ENCODE data around the gene CREB5.

Gene CREB5

DNA sequence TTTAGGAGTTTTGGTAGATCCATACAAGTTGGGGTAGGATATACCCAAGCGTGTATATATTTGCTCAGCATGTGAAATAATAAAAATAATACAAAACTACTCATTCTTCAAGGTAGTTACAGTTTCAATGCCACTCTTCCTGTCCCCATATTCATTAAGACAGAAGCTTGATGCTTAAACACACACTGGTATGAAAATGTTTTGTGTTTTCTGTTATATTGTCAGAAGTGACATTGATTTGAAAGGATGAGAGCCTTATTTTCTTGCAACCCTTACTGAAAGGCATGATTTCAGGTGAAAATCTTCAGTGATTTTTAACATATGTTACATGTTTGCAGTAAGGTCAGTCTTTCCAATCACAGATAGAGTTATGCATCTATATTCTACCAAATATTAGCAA, 312.2 kb downstream of the CREB5 start:
- DNase-seq = no peak

DNA sequence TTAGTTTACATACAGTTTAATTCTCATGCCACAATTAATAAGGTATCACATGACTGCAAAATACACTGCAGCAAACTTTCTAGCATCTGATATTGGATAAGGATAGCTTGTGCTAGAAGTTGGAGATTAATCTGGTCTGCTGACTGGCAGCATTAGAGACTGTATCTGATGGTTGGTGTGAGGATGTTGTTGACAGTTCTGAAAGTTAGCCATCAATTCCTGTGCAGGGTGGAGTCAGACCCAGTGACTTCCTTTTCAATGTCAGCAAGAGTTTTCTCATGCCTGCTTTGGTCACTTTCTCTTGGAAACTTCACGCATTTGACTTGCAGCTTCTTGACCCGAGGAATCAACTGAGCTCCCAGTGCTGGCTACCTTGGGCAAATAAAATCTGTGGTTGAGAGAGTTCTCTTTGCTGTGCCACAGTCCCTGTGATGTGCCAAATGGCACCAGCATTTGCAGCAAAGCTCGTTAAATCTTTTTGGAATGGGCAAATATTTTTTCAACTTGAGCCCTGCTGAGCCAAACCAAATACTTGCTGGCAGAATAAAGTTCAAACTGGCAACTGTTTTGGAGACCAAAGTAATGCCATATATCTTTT, 312.8 kb downstream of the CREB5 start:
- DNase-seq = no peak

GRCh38 chr7:28725911-28726310, 313.6 kb downstream of the CREB5 start:
- DNase-seq = no peak

- no peak for DNase-seq
Observed at GRCh38 chr7:28726555-28726954, 314.2 kb downstream of the CREB5 start.

GRCh38 chr7:28729281-28729680, 317.0 kb downstream of the CREB5 start:
- DNase-seq = no peak

- DNase-seq = no peak
Observed at GRCh38 chr7:28729727-28730126, 317.4 kb downstream of the CREB5 start.

DNA sequence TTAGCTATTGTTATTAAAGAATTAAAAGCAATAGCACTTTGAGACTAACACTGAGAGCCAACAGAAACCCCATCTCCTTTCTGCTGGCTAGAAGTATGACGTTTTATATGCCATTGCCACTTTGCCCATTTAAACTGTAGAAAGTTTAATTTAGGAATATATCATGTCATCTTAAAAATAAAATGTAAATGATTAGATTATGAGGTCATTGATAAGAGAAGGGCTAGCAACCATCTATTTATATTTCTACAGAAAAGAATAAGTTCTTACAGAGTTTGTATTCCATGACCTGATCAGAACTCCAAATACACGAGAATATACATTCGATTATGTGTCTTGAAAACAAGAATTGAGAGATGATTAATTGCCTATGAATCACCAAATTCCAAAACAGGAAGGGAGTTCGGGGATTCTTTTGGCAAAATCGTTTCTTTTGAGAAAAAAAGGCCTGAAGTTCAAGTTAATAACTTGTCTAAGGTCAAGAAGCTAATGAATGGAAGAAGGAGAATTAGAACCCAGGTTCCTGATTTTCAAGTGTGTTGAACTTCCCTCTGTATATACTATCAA, 318.9 kb downstream of the CREB5 start:
- no peak for DNase-seq

GRCh38 chr7:28732071-28732869, 320.0 kb downstream of the CREB5 start:
- DNase-seq = no peak

DNA sequence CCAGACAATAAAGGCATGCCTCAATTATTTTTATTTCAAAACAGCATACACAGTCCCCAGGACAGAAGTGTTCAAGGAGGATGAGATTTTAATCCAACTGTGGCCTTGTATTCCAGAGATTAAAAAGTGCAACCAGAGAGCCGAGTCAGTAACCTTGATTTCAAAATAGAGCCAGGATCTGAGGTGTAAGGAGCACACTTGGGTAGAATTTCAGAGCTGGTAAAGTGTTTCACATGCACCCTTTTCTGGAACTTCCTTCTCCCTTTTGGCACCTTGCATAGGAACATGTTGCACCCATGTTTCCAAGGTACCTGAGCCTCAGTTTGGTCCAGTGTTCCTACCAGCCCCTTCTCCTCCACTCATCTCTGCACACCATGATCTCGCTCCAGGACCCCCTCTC, 320.7 kb downstream of the CREB5 start:
- no peak for DNase-seq

DNA sequence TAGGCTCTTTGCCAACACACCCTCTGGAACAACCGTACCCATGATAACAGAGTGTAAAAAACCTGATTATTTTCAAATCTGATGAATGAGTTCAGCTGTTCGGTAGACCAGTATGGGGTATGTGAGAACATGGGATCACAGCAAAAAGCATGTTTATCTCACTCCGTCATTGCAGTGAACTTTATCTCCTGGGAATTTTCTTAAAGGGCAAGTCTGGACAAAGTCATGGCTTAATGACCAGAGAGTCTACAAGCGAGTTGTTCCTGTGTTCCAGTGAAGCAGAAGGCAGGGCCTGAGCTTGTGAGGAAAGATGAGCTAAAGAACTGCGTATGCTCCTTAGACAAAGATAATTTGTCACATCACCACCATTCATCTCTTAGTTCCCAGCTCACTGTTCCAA, 326.1 kb downstream of the CREB5 start:
- no peak for DNase-seq

DNA sequence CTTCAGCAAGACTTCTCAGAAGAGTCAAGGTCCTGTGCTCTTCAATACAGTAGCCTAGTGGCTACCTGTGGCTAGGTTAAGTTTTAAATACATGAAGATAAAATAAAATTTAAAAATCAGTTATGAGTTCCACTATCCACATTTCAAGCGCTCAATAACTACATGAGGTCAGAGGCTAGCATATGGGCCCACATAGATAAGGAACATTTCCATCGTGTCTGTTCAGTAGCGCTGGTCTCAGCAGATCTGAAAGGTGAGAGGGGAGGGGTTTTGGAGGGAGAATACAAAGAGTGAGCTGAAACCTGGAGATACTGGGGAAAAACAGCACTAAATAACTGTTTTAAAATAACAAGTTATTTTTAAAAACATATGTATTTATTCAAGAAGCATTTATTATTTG, 326.8 kb downstream of the CREB5 start:
- DNase-seq = no peak

- no peak for DNase-seq
Observed at GRCh38 chr7:28739826-28740225, 327.5 kb downstream of the CREB5 start.

DNA sequence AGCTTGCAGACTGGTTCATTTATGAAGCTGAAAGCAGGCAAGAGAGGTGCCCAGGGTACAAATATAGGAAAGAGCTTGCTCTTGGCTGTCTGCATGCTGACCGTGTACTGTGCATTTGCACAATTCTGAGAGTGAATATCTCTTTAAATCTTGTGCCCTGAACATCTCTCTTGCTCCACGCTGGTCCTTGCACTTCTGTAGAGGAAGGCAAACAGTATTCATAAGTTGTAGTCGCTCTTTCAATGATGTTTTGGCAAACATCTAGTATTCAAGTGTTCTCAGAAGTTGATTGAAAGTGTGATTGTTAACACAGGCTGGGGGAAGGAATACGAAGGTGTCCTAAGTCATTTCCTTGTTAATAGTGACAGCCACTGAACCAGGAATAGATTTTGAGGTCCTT, 332.6 kb downstream of the CREB5 start:
- DNase-seq = no peak

DNA sequence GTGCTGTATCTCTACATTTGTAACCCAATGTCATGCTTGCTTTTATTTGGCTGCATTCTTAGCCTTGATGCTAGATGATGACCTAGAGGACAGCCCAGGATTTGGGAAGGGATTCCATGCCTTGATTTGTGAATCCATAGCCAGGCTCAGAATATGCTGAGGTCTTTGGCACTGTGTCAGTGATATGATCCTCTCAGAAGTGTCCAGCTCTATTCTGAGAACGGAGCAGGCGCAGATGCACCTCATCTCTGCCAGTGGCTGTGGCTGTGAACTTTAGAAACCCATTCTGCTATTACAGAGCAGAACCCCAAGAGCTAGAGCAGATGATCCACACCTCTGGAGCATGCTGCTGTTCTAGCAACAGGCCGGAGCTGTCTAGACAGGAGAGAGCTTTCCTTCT, 333.0 kb downstream of the CREB5 start:
- DNase-seq = no peak

GRCh38 chr7:28747404-28747803, 335.1 kb downstream of the CREB5 start:
- no peak for DNase-seq

DNA sequence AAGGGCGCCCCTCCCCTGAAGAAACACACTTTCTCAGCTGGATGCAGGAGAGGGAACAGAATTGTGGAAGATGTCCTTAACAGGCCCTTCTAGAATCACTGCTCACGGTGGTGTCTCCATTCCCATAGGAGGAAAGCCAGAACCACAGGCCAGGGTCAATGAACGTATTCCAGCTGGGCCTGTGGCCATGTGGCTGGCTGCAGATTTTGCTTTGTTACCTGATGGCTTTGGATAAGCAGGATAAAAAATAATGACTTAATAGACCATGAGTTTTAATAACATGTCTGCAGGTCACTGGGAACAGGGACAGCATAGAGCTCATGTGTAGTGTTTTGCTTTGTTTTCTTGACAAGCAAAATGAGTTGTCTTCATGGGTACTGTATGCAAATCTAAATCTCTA, 335.5 kb downstream of the CREB5 start:
- DNase-seq = no peak

- no peak for DNase-seq
Observed at GRCh38 chr7:28748346-28748745, 336.0 kb downstream of the CREB5 start.

DNA sequence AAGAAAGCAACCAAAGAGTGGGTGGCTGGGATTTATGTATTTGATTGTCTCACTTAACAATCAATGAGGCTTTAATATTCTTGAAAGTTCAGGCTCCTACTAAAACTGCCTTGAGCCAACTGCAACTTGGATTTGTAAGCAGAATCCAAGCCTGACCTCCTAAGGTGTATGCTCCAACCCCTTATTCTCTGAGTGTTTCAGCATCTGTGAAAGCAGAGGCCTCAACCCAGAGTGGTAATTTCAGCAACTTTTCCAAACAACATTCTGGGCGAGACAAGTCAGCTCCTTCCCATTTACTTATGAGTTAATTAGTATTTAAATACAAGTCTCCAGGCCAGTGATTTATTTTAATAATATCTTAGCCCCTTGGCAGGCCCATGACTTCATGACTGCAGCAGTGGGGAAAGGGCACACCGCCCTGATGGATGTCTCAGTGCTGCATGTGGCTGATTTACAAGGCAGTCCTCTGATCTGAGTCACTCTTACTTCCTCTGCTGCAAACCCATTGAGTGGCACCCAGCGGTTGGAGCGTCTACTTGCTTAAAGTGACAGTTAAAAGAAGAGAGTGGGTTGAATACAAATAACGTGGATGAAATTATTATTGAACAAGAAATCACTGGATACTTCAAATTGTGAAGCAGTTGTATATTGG, 336.7 kb downstream of the CREB5 start:
- DNase-seq = no peak

- DNase-seq = no peak
Observed at GRCh38 chr7:28749638-28750037, 337.3 kb downstream of the CREB5 start.

GRCh38 chr7:28750981-28751380, 338.7 kb downstream of the CREB5 start:
- no peak for DNase-seq

DNA sequence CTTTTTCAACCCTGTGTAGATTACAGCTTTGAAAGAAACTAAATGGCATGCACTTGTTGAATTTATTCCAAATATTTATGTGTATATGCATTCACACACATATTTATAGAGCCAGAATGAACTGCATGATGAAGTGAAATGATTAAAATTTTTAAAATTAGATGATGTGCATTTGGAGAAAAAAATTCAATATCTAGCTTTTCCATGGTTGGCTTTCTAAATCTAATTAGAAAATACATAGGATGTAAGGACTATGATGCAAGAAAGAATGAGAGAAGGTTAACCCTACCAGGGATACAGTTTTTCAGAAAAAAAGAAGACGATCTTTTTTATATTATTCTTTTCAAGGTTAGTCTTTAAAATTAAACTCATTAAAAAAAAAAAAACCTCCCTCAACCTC, 341.3 kb downstream of the CREB5 start:
- DNase-seq = no peak

- DNase-seq = no peak
Observed at GRCh38 chr7:28754027-28754426, 341.7 kb downstream of the CREB5 start.

DNA sequence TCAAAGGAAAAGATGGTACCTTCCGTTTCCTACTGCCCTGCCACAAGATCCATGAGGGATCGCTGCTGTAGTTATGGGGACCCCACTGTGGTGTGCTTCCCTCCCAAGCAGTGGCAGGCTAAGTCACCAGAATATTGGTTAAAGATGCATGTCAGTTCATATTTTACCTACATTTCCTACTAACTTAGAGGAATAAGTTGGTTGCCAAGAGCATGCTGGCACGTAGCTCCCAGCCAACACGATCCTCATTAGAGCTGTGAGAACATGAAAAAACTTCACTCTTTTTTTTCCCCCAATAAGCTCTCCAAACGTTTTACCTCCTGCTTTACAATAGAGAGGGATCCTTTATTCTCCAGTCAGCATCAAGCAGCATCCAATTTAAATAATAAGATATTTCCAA, 342.1 kb downstream of the CREB5 start:
- no peak for DNase-seq

DNA sequence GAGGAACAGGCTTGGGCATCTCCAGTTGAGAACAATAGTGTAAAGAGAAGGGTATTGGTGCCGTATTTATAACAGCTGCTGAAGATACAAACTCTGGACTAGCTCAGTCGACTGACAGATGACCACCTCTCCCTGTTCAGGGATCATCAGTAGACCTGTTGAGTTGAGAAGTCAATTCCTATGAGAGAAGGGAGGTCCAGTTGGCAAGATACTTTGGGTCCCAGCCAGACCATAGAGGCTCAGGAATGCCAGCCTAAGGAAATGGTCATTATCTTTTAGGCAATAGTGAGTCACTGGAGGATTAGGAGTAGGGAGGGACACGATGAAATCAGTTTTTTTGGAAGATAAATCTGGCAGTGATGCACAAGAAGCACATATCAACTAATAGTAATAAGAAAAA, 342.9 kb downstream of the CREB5 start:
- DNase-seq = no peak
